HCT116 (cell line): ENCODE measurements around the gene USH1C. TPM values are rescaled to one million over a fixed set of nuclear protein-coding genes. Genes with fewer than 3 reads are reported as not detected.

ENCODE experiments used
- ATAC-seq: fragments of 200-7000 bp; cut with Tn5 transposase; 2 replicates; pipeline ENCODE4 v1.9.1; 2020; ENCODE audit warnings: mild to moderate bottlenecking, moderate library complexity
- BruUV-seq: library from RNA; stranded (reverse); fragments of 400-500 nt; replicated peaks from 2 replicates; lab custom pipeline; 2021; lab: Mats Ljungman, UMichigan
- CTCF ChIA-PET: fragments of 300-600 bp; sonication (Branson Sonifier 250); formaldehyde crosslinking; loops from one replicate; lab custom pipeline; 2021; ENCODE audit warnings: antibody characterized with exemption; lab: Charles Lee
- POLR2A ChIA-PET: fragments of 300-600, 350-600 bp; sonication (Branson Sonifier 250); formaldehyde crosslinking; loops from one replicate; lab custom pipeline; 2021; ENCODE audit warnings: antibody characterized with exemption; lab: Charles Lee
- RAD21 ChIA-PET, 2 experiments: fragments of 300-600 bp; sonication (Branson Sonifier 250); formaldehyde crosslinking; loops; one replicate each; lab custom pipeline; 2023; ENCODE audit warnings: low total read pairs in 2 of 2; ENCODE audit not compliant: uncharacterized antibody in 2 of 2, unreplicated experiment in 2 of 2, low non-redundant PET in 1 of 2; lab: Charles Lee
- DNase-seq: peaks from one replicate; pipeline ENCODE4 v3.0.0-alpha.2; 2010; ENCODE audit warnings: low read depth, low spot score
- H2AFZ ChIP-seq: fragments of 200-600 bp; shearing (Covaris generic), sonication (generic); 2 replicates; pipeline ENCODE4 v1.6.1; 2017; ENCODE audit warnings: low read depth, mixed run types, mixed read lengths, antibody characterized with exemption, low read length; ENCODE audit not compliant: poor library complexity, severe bottlenecking
- H3K27ac ChIP-seq: 2 replicates; pipeline ENCODE4 v1.5.1; 2012; ENCODE audit warnings: low read depth, low read length
- H3K27me3 ChIP-seq: fragments of 200-600 bp; sonication (generic); 2 replicates; pipeline ENCODE4 v1.6.1; 2016; ENCODE audit warnings: mixed run types, low read length, mixed read lengths; ENCODE audit not compliant: insufficient read depth
- H3K36me3 ChIP-seq, 2 experiments: fragments of 200-500 bp in 1 of 2; fragments of 200-600 bp in 1 of 2; sonication (Bioruptor generic) in 1 of 2; sonication (generic) in 1 of 2; 2 replicates each; pipeline versions ENCODE4 v1.5.1 to v1.6.1; 2014 to 2016; ENCODE audit warnings: low read length in 2 of 2, inconsistent platforms in 1 of 2, mixed read lengths in 1 of 2, mixed run types in 1 of 2; ENCODE audit not compliant: insufficient read depth in 2 of 2, control insufficient read depth in 1 of 2
- H3K4me1 ChIP-seq, 2 experiments: fragments of 200-600 bp in 1 of 2; sonication (generic) in 1 of 2; 2 replicates each; pipeline versions ENCODE4 v1.5.1 to v1.6.1; 2012 to 2017; ENCODE audit warnings: low read length in 2 of 2, inconsistent platforms in 1 of 2, mild to moderate bottlenecking in 1 of 2, mixed read lengths in 1 of 2, mixed run types in 1 of 2, moderate library complexity in 1 of 2; ENCODE audit not compliant: insufficient read depth in 2 of 2, control insufficient read depth in 1 of 2
- H3K4me2 ChIP-seq: fragments of 200-600 bp; sonication (generic); 2 replicates; pipeline ENCODE4 v1.6.1; 2017; ENCODE audit warnings: mixed run types, low read length, mixed read lengths
- H3K4me3 ChIP-seq, 2 experiments: fragments of 200-600 bp in 1 of 2; sonication (generic) in 1 of 2; replicated peaks in 1 of 2; 2 replicates each; pipeline ENCODE4 v1.5.1; 2011 to 2016; ENCODE audit warnings: low read length in 2 of 2, control low read depth in 1 of 2, low read depth in 1 of 2, mild to moderate bottlenecking in 1 of 2, mixed read lengths in 1 of 2, mixed run types in 1 of 2
- H3K79me2 ChIP-seq: fragments of 200-600 bp; sonication (generic); 2 replicates; pipeline ENCODE4 v1.6.1; 2017; ENCODE audit warnings: mild to moderate bottlenecking, mixed run types, low read length, moderate library complexity, mixed read lengths; ENCODE audit not compliant: insufficient read depth
- H3K9ac ChIP-seq: fragments of 200-600 bp; sonication (generic); 2 replicates; pipeline ENCODE4 v1.6.1; 2016; ENCODE audit warnings: low read length, mixed read lengths
- H3K9me2 ChIP-seq: fragments of 200-600 bp; sonication (generic), shearing (Covaris generic); 2 replicates; pipeline ENCODE4 v1.6.1; 2017; ENCODE audit warnings: mixed run types, mild to moderate bottlenecking, moderate library complexity; ENCODE audit not compliant: insufficient read depth
- H3K9me3 ChIP-seq, 2 experiments: fragments of 200-500 bp in 1 of 2; fragments of 200-600 bp in 1 of 2; sonication (Bioruptor generic) in 1 of 2; sonication (generic) in 1 of 2; 2 replicates each; pipeline ENCODE4 v1.6.1; 2014 to 2017; ENCODE audit warnings: low read length in 2 of 2, mixed read lengths in 2 of 2, inconsistent platforms in 1 of 2, low read depth in 1 of 2, mild to moderate bottlenecking in 1 of 2, mixed run types in 1 of 2, moderate library complexity in 1 of 2; ENCODE audit not compliant: control insufficient read depth in 1 of 2, insufficient read depth in 1 of 2
- H4K20me1 ChIP-seq: fragments of 200-600 bp; sonication (generic), shearing (Covaris generic); 2 replicates; pipeline ENCODE4 v1.6.1; 2017; ENCODE audit warnings: mixed run types, mild to moderate bottlenecking, moderate library complexity; ENCODE audit not compliant: insufficient read depth
- CEBPB ChIP-seq: IDR thresholded peaks from 2 replicates; pipeline ENCODE4 v1.6.1; 2012; ENCODE audit warnings: low read depth
- ELF1 ChIP-seq: IDR thresholded peaks from 2 replicates; pipeline ENCODE4 v1.6.1; 2012; ENCODE audit warnings: low read depth, borderline replicate concordance
- JUND ChIP-seq: IDR thresholded peaks from 2 replicates; pipeline ENCODE4 v1.6.1; 2012
- MAX ChIP-seq: IDR thresholded peaks from 2 replicates; pipeline ENCODE4 v1.6.1; 2012
- RAD21 ChIP-seq: IDR thresholded peaks from 2 replicates; pipeline ENCODE4 v1.6.1; 2012; ENCODE audit warnings: low read depth, mild to moderate bottlenecking
- REST ChIP-seq: IDR thresholded peaks from 2 replicates; pipeline ENCODE4 v1.6.1; 2012; ENCODE audit warnings: low read depth
- SIN3A ChIP-seq: IDR thresholded peaks from 2 replicates; pipeline ENCODE4 v1.6.1; 2012; ENCODE audit warnings: low read depth
- SP1 ChIP-seq: IDR thresholded peaks from 2 replicates; pipeline ENCODE4 v1.6.1; 2012; ENCODE audit warnings: low read depth
- TCF7L2 ChIP-seq: IDR thresholded peaks from 2 replicates; pipeline ENCODE4 v1.7.0; 2011; ENCODE audit warnings: borderline replicate concordance, inconsistent platforms; ENCODE audit not compliant: insufficient read depth, insufficient read length; ENCODE audit errors: extremely low read depth
- intact Hi-C: fragments of 100-400 bp; cut with micrococcal nuclease; formaldehyde crosslinking; loops from 2 replicates; pipeline ENCODE4 v1.10.0; 2022
- total RNA-seq: library from RNA; stranded (reverse); gene quantifications from one replicate; pipeline ENCODE4 v1.2.1, GENCODE V29; 2021; ENCODE audit not compliant: unreplicated experiment
- TF ChIP-seq, protein P1 (sequence below), 3 experiments: fragments of 200-600 bp in 1 of 3; sonication (generic) in 1 of 3; IDR thresholded peaks in 2 of 3; conservative IDR thresholded peaks in 1 of 3; 2 replicates each; pipeline ENCODE4 v1.5.1; 2012 to 2017; ENCODE audit warnings: low read depth in 2 of 3, low read length in 2 of 3, antibody characterized with exemption in 1 of 3, borderline replicate concordance in 1 of 3, control low read depth in 1 of 3, mild to moderate bottlenecking in 1 of 3, mixed read lengths in 1 of 3, mixed run types in 1 of 3, moderate library complexity in 1 of 3; ENCODE audit not compliant: insufficient read depth in 1 of 3
- TF ChIP-seq, protein P2 (sequence below): IDR thresholded peaks from 2 replicates; pipeline ENCODE4 v1.6.1; 2012

The USH1C gene
- total RNA-seq, 1 experiment from 2014 or later: 13.4 TPM

GRCh38 chr11:17458268-17458667 is 85.9 kb downstream of the USH1C start:
- POLR2A ChIA-PET: no interaction called here
- BruUV-seq: no TSS peak
- H3K4me3 ChIP-seq: no peak overlapping the region

More at GRCh38 chr11:17458268-17458667, 85.9 kb downstream of the USH1C start:
- DNase-seq (no peak), ATAC-seq (no peak)
- Histone ChIP-seq H3K9me3 (no peaks in the 10 kb centered on the region), H2AFZ (no peak overlapping the region), H3K4me1 (no peaks in the 10 kb centered on the region), H3K4me2 (no peak overlapping the region), H3K27ac (no peak overlapping the region), H3K79me2 (no peaks in the 10 kb centered on the region), H3K9ac (no peak overlapping the region), H3K27me3 (peaks cover 7% of the 10 kb centered on the region; the same call in 1 of the 2 replicates), H3K9me2 (no peaks in the 10 kb centered on the region), H3K36me3 (no peaks in the 10 kb centered on the region), H4K20me1 (no peaks in the 10 kb centered on the region)
- intact Hi-C loops: no loop called here
- TF ChIP-seq, protein P1, sequence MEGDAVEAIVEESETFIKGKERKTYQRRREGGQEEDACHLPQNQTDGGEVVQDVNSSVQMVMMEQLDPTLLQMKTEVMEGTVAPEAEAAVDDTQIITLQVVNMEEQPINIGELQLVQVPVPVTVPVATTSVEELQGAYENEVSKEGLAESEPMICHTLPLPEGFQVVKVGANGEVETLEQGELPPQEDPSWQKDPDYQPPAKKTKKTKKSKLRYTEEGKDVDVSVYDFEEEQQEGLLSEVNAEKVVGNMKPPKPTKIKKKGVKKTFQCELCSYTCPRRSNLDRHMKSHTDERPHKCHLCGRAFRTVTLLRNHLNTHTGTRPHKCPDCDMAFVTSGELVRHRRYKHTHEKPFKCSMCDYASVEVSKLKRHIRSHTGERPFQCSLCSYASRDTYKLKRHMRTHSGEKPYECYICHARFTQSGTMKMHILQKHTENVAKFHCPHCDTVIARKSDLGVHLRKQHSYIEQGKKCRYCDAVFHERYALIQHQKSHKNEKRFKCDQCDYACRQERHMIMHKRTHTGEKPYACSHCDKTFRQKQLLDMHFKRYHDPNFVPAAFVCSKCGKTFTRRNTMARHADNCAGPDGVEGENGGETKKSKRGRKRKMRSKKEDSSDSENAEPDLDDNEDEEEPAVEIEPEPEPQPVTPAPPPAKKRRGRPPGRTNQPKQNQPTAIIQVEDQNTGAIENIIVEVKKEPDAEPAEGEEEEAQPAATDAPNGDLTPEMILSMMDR (IDR thresholded peaks at IDR 0.05 in 2 of 3, conservative IDR thresholded peaks at IDR 0.05 in 1 of 3; ENCODE audit: borderline replicate concordance in 1 of 3, insufficient read depth in 1 of 3, low read depth in 2 of 3, low read length in 2 of 3): no peak
- no peak for TF ChIP-seq TCF7L2
- TF ChIP-seq, protein P2, sequence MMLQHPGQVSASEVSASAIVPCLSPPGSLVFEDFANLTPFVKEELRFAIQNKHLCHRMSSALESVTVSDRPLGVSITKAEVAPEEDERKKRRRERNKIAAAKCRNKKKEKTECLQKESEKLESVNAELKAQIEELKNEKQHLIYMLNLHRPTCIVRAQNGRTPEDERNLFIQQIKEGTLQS: no peak
- TF ChIP-seq RAD21: no peak
- no peak for TF ChIP-seq ELF1
- no peak for TF ChIP-seq CEBPB
- TF ChIP-seq REST: no peak
- TF ChIP-seq JUND: no peak
- no peak for TF ChIP-seq SP1
- TF ChIP-seq SIN3A: no peak
- no peak for TF ChIP-seq MAX
- RAD21 ChIA-PET: no interaction called here
- CTCF ChIA-PET: interaction anchor here (0.9 kb wide), 1 partner anchor 15 kb away, joined by 6 read pairs; no protein-coding TSS in a partner anchor
